DOHH2 (cell line): ENCODE measurements around the gene TOR1AIP2.

Experiments
- H3F3A ChIP-seq: fragments of 200-600 bp; sonication (generic), shearing (Covaris generic); 2 replicates; pipeline ENCODE4 v1.6.0; 2016; ENCODE audit warnings: antibody characterized with exemption, mild to moderate bottlenecking; ENCODE audit not compliant: control insufficient read depth, insufficient read depth
- H3K27ac ChIP-seq: fragments of 200-600 bp; sonication (generic); 2 replicates; pipeline ENCODE4 v1.5.1; 2014; ENCODE audit warnings: low read depth, mild to moderate bottlenecking, low read length, moderate library complexity
- H3K27me3 ChIP-seq: fragments of 200-600 bp; sonication (generic); 2 replicates; pipeline ENCODE4 v1.6.1; 2014; ENCODE audit warnings: mild to moderate bottlenecking, low read length, mixed read lengths; ENCODE audit not compliant: control insufficient read depth
- H3K36me3 ChIP-seq: fragments of 200-600 bp; sonication (generic); 2 replicates; pipeline ENCODE4 v1.6.1; 2014; ENCODE audit warnings: mild to moderate bottlenecking, low read length, moderate library complexity, mixed read lengths; ENCODE audit not compliant: control insufficient read depth
- H3K4me1 ChIP-seq: fragments of 200-600 bp; sonication (generic); 2 replicates; pipeline ENCODE4 v1.6.1; 2014; ENCODE audit warnings: mild to moderate bottlenecking, low read length, mixed read lengths; ENCODE audit not compliant: control insufficient read depth
- H3K4me2 ChIP-seq: fragments of 200-600 bp; sonication (generic); 2 replicates; pipeline ENCODE4 v1.6.0; 2014; ENCODE audit warnings: mild to moderate bottlenecking, low read length, moderate library complexity
- H3K4me3 ChIP-seq: fragments of 200-600 bp; sonication (generic); 2 replicates; pipeline ENCODE4 v1.5.1; 2014; ENCODE audit warnings: mild to moderate bottlenecking, low read length, mixed read lengths
- H3K79me2 ChIP-seq: fragments of 200-600 bp; sonication (generic); 2 replicates; pipeline ENCODE4 v1.6.1; 2014; ENCODE audit warnings: mild to moderate bottlenecking, low read length, mixed read lengths; ENCODE audit not compliant: control insufficient read depth
- H3K9me2 ChIP-seq: fragments of 200-600 bp; sonication (generic); replicated peaks from 2 replicates; pipeline ENCODE4 v1.6.1; 2014; ENCODE audit warnings: mild to moderate bottlenecking, low read length, mixed read lengths; ENCODE audit not compliant: control insufficient read depth
- H3K9me3 ChIP-seq: fragments of 200-600 bp; sonication (generic); 2 replicates; pipeline ENCODE4 v1.6.1; 2014; ENCODE audit warnings: antibody characterized with exemption, low read length, mixed read lengths; ENCODE audit not compliant: control insufficient read depth, insufficient read depth
- H4K20me1 ChIP-seq: fragments of 200-600 bp; sonication (generic); 2 replicates; pipeline ENCODE4 v1.6.0; 2014; ENCODE audit warnings: low read depth, mild to moderate bottlenecking, antibody characterized with exemption, low read length, moderate library complexity; ENCODE audit not compliant: control insufficient read depth, insufficient read depth
- EZH2phosphoT487 ChIP-seq: fragments of 200-600 bp; sonication (generic); IDR thresholded peaks from 2 replicates; pipeline ENCODE4 v1.6.1; 2017; ENCODE audit warnings: borderline replicate concordance, mild to moderate bottlenecking, antibody characterized with exemption, low read length, moderate library complexity, mixed read lengths
- TF ChIP-seq, protein P1 (sequence below): fragments of 200-600 bp; sonication (generic); IDR thresholded peaks from one replicate; pipeline ENCODE4 v1.5.1; 2014; ENCODE audit warnings: antibody characterized with exemption, mild to moderate bottlenecking, low read depth, low read length; ENCODE audit not compliant: poor library complexity, severe bottlenecking

TOR1AIP2 gene

DNA sequence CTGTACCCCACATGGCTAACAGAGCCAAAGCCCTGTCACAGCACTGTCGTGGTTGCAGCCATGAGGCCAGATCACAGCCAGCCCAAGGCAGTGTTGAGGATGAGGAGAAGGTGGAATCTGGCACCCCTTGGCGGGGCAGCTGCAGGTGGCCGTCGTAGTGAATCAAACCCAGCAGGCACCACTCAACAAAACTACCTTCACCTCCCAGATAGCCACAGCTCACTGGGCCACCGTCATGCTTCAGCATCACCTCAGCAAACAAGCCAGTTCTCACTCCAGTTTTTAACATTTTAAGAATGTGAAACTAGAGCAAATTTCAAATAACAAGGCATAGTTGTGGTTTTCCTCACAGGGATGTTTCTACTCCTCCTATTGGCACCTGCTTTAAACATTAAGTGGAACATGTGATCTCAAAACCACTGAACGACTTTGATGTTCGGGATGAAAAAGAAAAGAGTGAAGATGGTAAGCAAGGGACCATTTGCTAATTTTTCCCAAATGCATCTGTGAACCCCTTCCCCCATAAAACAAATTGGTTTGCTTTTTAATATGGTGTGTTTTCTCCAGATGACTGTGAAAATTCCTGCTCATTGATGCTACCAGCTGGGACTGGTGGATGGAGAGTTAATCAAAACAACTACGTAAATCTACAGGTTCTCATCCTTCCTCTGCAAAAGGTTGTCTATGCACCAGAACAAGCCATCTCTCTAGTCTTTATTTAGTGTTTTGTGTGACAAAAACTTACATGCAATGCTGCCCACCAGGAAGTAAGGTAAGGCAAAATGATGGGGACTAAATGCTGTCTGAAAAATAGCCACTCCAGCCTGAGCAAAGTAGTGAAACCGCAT, 45.5 kb downstream of the TOR1AIP2 start:
- Histone ChIP-seq H3K9me3 (no peaks in the 10 kb centered on the region), H3K79me2 (no peaks in the 10 kb centered on the region), H3F3A (no peaks in the 10 kb centered on the region), H3K9me2 (no peaks in the 10 kb centered on the region), H3K36me3 (no peaks in the 10 kb centered on the region), H3K27ac (no peak overlapping the region), H3K4me3 (no peak overlapping the region), H3K4me1 (no peaks in the 10 kb centered on the region), H4K20me1 (no peaks in the 10 kb centered on the region), H3K4me2 (no peak overlapping the region), H3K27me3 (peaks cover 9% of the 10 kb centered on the region)
- TF ChIP-seq, protein P1, sequence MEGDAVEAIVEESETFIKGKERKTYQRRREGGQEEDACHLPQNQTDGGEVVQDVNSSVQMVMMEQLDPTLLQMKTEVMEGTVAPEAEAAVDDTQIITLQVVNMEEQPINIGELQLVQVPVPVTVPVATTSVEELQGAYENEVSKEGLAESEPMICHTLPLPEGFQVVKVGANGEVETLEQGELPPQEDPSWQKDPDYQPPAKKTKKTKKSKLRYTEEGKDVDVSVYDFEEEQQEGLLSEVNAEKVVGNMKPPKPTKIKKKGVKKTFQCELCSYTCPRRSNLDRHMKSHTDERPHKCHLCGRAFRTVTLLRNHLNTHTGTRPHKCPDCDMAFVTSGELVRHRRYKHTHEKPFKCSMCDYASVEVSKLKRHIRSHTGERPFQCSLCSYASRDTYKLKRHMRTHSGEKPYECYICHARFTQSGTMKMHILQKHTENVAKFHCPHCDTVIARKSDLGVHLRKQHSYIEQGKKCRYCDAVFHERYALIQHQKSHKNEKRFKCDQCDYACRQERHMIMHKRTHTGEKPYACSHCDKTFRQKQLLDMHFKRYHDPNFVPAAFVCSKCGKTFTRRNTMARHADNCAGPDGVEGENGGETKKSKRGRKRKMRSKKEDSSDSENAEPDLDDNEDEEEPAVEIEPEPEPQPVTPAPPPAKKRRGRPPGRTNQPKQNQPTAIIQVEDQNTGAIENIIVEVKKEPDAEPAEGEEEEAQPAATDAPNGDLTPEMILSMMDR = no peak
- TF ChIP-seq EZH2phosphoT487 = no peak

DNA sequence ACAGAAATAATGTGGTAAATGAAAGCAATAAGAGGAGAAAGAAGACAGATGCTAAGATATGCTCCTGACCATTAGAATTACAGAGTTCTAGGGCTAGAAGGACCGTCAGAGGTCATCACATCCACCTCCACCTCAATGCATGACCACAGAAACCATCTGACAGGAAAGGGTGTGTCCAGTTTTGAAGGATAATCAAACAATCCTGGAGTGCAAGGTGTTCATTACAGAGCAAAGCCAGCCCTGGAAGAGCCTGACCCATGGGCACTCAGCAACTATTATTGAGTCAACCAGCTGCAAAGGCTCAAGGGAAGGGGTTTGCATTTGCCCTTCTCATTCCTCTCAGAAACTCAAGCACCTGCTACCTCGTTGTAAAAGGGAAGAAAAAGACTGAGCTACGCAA, 46.4 kb downstream of the TOR1AIP2 start:
- Histone ChIP-seq H3K36me3 (no peaks in the 10 kb centered on the region), H3K9me2 (no peaks in the 10 kb centered on the region), H3K4me2 (no peak overlapping the region), H3K79me2 (no peaks in the 10 kb centered on the region), H3K27ac (no peak overlapping the region), H3K4me1 (no peaks in the 10 kb centered on the region), H3K27me3 (peaks cover 9% of the 10 kb centered on the region), H3F3A (no peaks in the 10 kb centered on the region), H3K4me3 (no peak overlapping the region), H3K9me3 (no peaks in the 10 kb centered on the region), H4K20me1 (no peaks in the 10 kb centered on the region)
- TF ChIP-seq, protein P1 = no peak
- TF ChIP-seq EZH2phosphoT487 = no peak

DNA sequence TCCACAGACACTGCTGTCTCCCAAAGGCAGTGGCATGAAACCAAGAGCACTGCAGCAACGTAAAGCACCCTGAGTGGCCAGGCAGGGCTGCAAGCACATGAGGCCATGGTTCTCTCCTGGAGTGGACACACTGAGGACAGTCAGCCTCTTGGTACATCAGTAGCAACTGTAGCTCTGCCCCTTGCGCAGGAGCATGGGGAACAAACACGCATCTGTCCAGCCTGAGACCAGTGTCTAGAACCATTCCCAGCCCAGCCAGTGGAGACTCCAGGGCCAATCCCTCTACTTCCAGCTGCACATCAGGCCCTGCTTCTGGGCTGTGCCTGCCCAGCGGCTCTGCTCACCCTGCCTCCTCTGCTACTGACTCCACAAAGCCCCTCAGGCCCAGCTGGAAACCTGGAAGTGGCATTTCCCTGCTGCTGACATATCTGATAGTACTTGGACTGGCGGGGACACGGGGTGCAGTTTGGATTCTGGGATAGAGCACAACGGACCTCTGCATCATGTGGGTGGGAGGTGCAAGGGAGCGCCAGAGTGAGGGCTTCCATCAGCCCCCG, 49.0 kb downstream of the TOR1AIP2 start:
- Histone ChIP-seq H3K79me2 (no peaks in the 10 kb centered on the region), H3K27me3 (peaks cover 9% of the 10 kb centered on the region), H3K4me3 (no peak overlapping the region), H4K20me1 (no peaks in the 10 kb centered on the region), H3K9me2 (no peaks in the 10 kb centered on the region), H3K4me2 (no peak overlapping the region), H3K27ac (no peak overlapping the region), H3K36me3 (no peaks in the 10 kb centered on the region), H3K4me1 (no peaks in the 10 kb centered on the region), H3F3A (no peaks in the 10 kb centered on the region), H3K9me3 (no peaks in the 10 kb centered on the region)
- TF ChIP-seq, protein P1 = no peak
- no peak for TF ChIP-seq EZH2phosphoT487
